HEK293T (cell line): Measurements from ENCODE around the gene SPECC1L.

ENCODE experiments used
- CTCF ChIA-PET: fragments of 350-600 bp; formaldehyde crosslinking; extraction: SDS; loops from one replicate; lab custom pipeline; 2021; ENCODE audit warnings: antibody characterized with exemption, inconsistent platforms; lab: Yijun Ruan, JAX
- POLR2A ChIA-PET: fragments of 350-600 bp; formaldehyde crosslinking; extraction: SDS; loops from one replicate; lab custom pipeline; 2020; ENCODE audit warnings: antibody characterized with exemption, inconsistent platforms; lab: Yijun Ruan, JAX
- DNase-seq: peaks from one replicate; pipeline ENCODE4 v3.0.0; 2012; ENCODE audit warnings: mixed read lengths; ENCODE audit errors: extremely low spot score
- ARNT ChIP-seq: fragments of 450-650 bp; IDR thresholded peaks from 2 replicates; pipeline ENCODE4 v1.6.1; 2017; ENCODE audit warnings: mild to moderate bottlenecking
- BHLHE40 ChIP-seq: fragments of 450-650 bp; IDR thresholded peaks from 2 replicates; pipeline ENCODE4 v1.6.1; 2016; ENCODE audit warnings: mild to moderate bottlenecking, moderate library complexity, borderline replicate concordance
- CTBP1 ChIP-seq: fragments of 450-650 bp; IDR thresholded peaks from 2 replicates; pipeline ENCODE4 v1.6.1; 2016; ENCODE audit warnings: borderline replicate concordance
- ELF4 ChIP-seq: fragments of 450-650 bp; IDR thresholded peaks from 2 replicates; pipeline ENCODE4 v1.6.1; 2017; ENCODE audit warnings: antibody characterized with exemption
- FOXA1 ChIP-seq: fragments of 450-650 bp; IDR thresholded peaks from 2 replicates; pipeline ENCODE4 v1.6.1; 2016; ENCODE audit warnings: mild to moderate bottlenecking
- FOXK2 ChIP-seq: fragments of 450-650 bp; IDR thresholded peaks from 2 replicates; pipeline ENCODE4 v1.6.1; 2016; ENCODE audit warnings: mild to moderate bottlenecking
- FOXM1 ChIP-seq: fragments of 450-650 bp; IDR thresholded peaks from 2 replicates; pipeline ENCODE4 v1.6.1; 2017; ENCODE audit warnings: mild to moderate bottlenecking, borderline replicate concordance
- HDGF ChIP-seq: fragments of 450-650 bp; IDR thresholded peaks from 2 replicates; pipeline ENCODE4 v1.6.1; 2017; ENCODE audit warnings: antibody characterized with exemption, borderline replicate concordance
- L3MBTL2 ChIP-seq: fragments of 450-650 bp; conservative IDR thresholded peaks from 2 replicates; pipeline ENCODE4 v1.6.1; 2016; ENCODE audit warnings: mild to moderate bottlenecking
- LEF1 ChIP-seq: fragments of 450-650 bp; IDR thresholded peaks from 2 replicates; pipeline ENCODE4 v1.6.1; 2017; ENCODE audit warnings: mild to moderate bottlenecking, borderline replicate concordance
- NFRKB ChIP-seq: fragments of 450-650 bp; IDR thresholded peaks from 2 replicates; pipeline ENCODE4 v1.6.1; 2016; ENCODE audit warnings: mild to moderate bottlenecking, moderate library complexity
- PKNOX1 ChIP-seq: fragments of 450-650 bp; IDR thresholded peaks from 2 replicates; pipeline ENCODE4 v1.6.1; 2016
- SP1 ChIP-seq: fragments of 450-650 bp; IDR thresholded peaks from 2 replicates; pipeline ENCODE4 v1.6.1; 2017
- SUZ12 ChIP-seq: fragments of 450-650 bp; IDR thresholded peaks from 2 replicates; pipeline ENCODE4 v1.6.1; 2016; ENCODE audit warnings: mild to moderate bottlenecking
- TARDBP ChIP-seq: fragments of 450-650 bp; IDR thresholded peaks from 2 replicates; pipeline ENCODE4 v1.6.1; 2016
- ZNF384 ChIP-seq: fragments of 450-650 bp; IDR thresholded peaks from 2 replicates; pipeline ENCODE4 v1.6.1; 2016

SPECC1L gene

GRCh38 chr22:24327832-24328231 is 57.2 kb downstream of the SPECC1L start:
- DNase-seq, result no peak
- ChIA-PET POLR2A (no interaction called here), CTCF (no interaction called here)
- TF ChIP-seq PKNOX1 (no peak), L3MBTL2 (no peak), SP1 (no peak), FOXK2 (no peak), SUZ12 (no peak), FOXA1 (no peak), ZNF384 (no peak), ARNT (no peak), CTBP1 (no peak), HDGF (no peak), LEF1 (no peak), TARDBP (no peak), NFRKB (no peak), ELF4 (no peak), BHLHE40 (no peak), FOXM1 (no peak)

GRCh38 chr22:24329453-24329852 is 58.8 kb downstream of the SPECC1L start:
- POLR2A ChIA-PET, result no interaction called here
- TF ChIP-seq L3MBTL2, result no peak
- DNase-seq, result no peak
- CTCF ChIA-PET, result no interaction called here

GRCh38 chr22:24330636-24331035 is 60.0 kb downstream of the SPECC1L start:
- ChIA-PET CTCF (no interaction called here), POLR2A (no interaction called here)
- DNase-seq, result no peak
- 0 out of 2 replicates have a peak, but pooled peaks have one; percentile 11 for TF ChIP-seq PKNOX1
- no peak for TF ChIP-seq FOXA1

- ChIA-PET POLR2A (no interaction called here), CTCF (no interaction called here)
- no peak for TF ChIP-seq TARDBP
- no peak for TF ChIP-seq ARNT
- no peak for TF ChIP-seq SUZ12
- no peak for TF ChIP-seq PKNOX1
- no peak for TF ChIP-seq HDGF
- no peak for TF ChIP-seq FOXM1
- TF ChIP-seq L3MBTL2, result no peak
- no peak for TF ChIP-seq BHLHE40
- no peak for TF ChIP-seq CTBP1
- TF ChIP-seq NFRKB, result no peak
- no peak for TF ChIP-seq FOXK2
- no peak for TF ChIP-seq SP1
- no peak for TF ChIP-seq ELF4
- no peak for DNase-seq
Observed at GRCh38 chr22:24331468-24332440, 61.1 kb downstream of the SPECC1L start.

- no peak for DNase-seq
- TF ChIP-seq BHLHE40, result no peak
- TF ChIP-seq SP1, result no peak
- TF ChIP-seq FOXK2, result no peak
- no peak for TF ChIP-seq LEF1
- no peak for TF ChIP-seq NFRKB
- POLR2A ChIA-PET, result no interaction called here
- CTCF ChIA-PET, result no interaction called here
Observed at GRCh38 chr22:24333301-24333700, 62.7 kb downstream of the SPECC1L start.

GRCh38 chr22:24335496-24335895 is 64.9 kb downstream of the SPECC1L start:
- POLR2A ChIA-PET, result no interaction called here
- no peak for DNase-seq
- TF ChIP-seq HDGF, result no peak
- TF ChIP-seq TARDBP, result no peak
- TF ChIP-seq CTBP1, result no peak
- TF ChIP-seq ELF4, result no peak
- no peak for TF ChIP-seq FOXK2
- TF ChIP-seq ARNT, result no peak
- no peak for TF ChIP-seq ZNF384
- no peak for TF ChIP-seq NFRKB
- TF ChIP-seq LEF1, result no peak
- no peak for TF ChIP-seq SUZ12
- no peak for TF ChIP-seq BHLHE40
- TF ChIP-seq FOXM1, result no peak
- no peak for TF ChIP-seq PKNOX1
- no peak for TF ChIP-seq L3MBTL2
- no peak for TF ChIP-seq SP1
- no peak for TF ChIP-seq FOXA1
- CTCF ChIA-PET, result no interaction called here
